ENCODE results near the gene FAM124A. TPM values are rescaled to one million over a fixed set of nuclear protein-coding genes. Genes with fewer than 3 reads are reported as not detected.

FAM124A gene
- total RNA-seq, 1 donor from 2014 or later = 5.7 TPM

GRCh38 chr13:51317262-51317661 is 95.1 kb downstream of the FAM124A start:
- intact Hi-C loops (cut with micrococcal nuclease) = no loop called here
- Histone ChIP-seq H3K36me3 (no peaks in the 10 kb centered on the region), H3K4me1 (no peaks in the 10 kb centered on the region)

GRCh38 chr13:51318015-51318414 is 95.8 kb downstream of the FAM124A start:
- no peak overlapping the region for H3K4me3 ChIP-seq
- TF ChIP-seq CTCF (IDR thresholded peaks at IDR 0.05; ENCODE audit: borderline replicate concordance) = no peak
- no peaks in the 10 kb centered on the region for H3K4me1 ChIP-seq
- no peaks in the 10 kb centered on the region for H3K9me3 ChIP-seq (replicated peaks)
- no peak for DNase-seq
- H3K36me3 ChIP-seq = no peaks in the 10 kb centered on the region
- no peaks in the 10 kb centered on the region for H3K27me3 ChIP-seq (ENCODE audit: low read depth)
- intact Hi-C loops (cut with micrococcal nuclease) = no loop called here
- H3K27ac ChIP-seq (replicated peaks) = no peak overlapping the region

More at GRCh38 chr13:51317262-51317661, 95.1 kb downstream of the FAM124A start:
- H3K27me3 ChIP-seq (ENCODE audit: low read depth) = no peaks in the 10 kb centered on the region
- no peaks in the 10 kb centered on the region for H3K9me3 ChIP-seq (replicated peaks)
- TF ChIP-seq CTCF (IDR thresholded peaks at IDR 0.05; ENCODE audit: borderline replicate concordance) = no peak
- H3K4me3 ChIP-seq = no peak overlapping the region
- no peak overlapping the region for H3K27ac ChIP-seq (replicated peaks)
- DNase-seq = no peak

- Histone ChIP-seq H3K27ac (replicated peaks) (no peak overlapping the region), H3K9me3 (replicated peaks) (no peaks in the 10 kb centered on the region), H3K27me3 (ENCODE audit: low read depth) (no peaks in the 10 kb centered on the region), H3K36me3 (no peaks in the 10 kb centered on the region), H3K4me3 (no peak overlapping the region), H3K4me1 (no peaks in the 10 kb centered on the region)
- TF ChIP-seq CTCF (IDR thresholded peaks at IDR 0.05; ENCODE audit: borderline replicate concordance) = no peak
- no peak for DNase-seq
- intact Hi-C loops (cut with micrococcal nuclease) = no loop called here
These were observed 96.7 kb downstream of the FAM124A start for GRCh38 chr13:51318876-51319275.

GRCh38 chr13:51321836-51322235 is 99.6 kb downstream of the FAM124A start:
- H3K27me3 ChIP-seq (ENCODE audit: low read depth) = no peaks in the 10 kb centered on the region
- no peaks in the 10 kb centered on the region for H3K9me3 ChIP-seq (replicated peaks)
- intact Hi-C loops (cut with micrococcal nuclease) = no loop called here
- H3K4me1 ChIP-seq = no peaks in the 10 kb centered on the region
- TF ChIP-seq CTCF (IDR thresholded peaks at IDR 0.05; ENCODE audit: borderline replicate concordance) = no peak
- no peak overlapping the region for H3K27ac ChIP-seq (replicated peaks)
- H3K4me3 ChIP-seq = no peak overlapping the region
- no peak for DNase-seq
- no peaks in the 10 kb centered on the region for H3K36me3 ChIP-seq

GRCh38 chr13:51322826-51323225 is 100.6 kb downstream of the FAM124A start:
- TF ChIP-seq CTCF (IDR thresholded peaks at IDR 0.05; ENCODE audit: borderline replicate concordance) = no peak

More at GRCh38 chr13:51322826-51323225, 100.6 kb downstream of the FAM124A start:
- no peak for DNase-seq
- H3K9me3 ChIP-seq (replicated peaks) = no peaks in the 10 kb centered on the region
- no peaks in the 10 kb centered on the region for H3K27me3 ChIP-seq (ENCODE audit: low read depth)
- H3K4me3 ChIP-seq = no peak overlapping the region
- intact Hi-C loops (cut with micrococcal nuclease) = no loop called here
- H3K4me1 ChIP-seq = no peaks in the 10 kb centered on the region
- no peaks in the 10 kb centered on the region for H3K36me3 ChIP-seq
- H3K27ac ChIP-seq (replicated peaks) = no peak overlapping the region
